HepG2 (cell line): ENCODE data around the gene ZSCAN31. TPM values are rescaled to one million over a fixed set of nuclear protein-coding genes. Genes with fewer than 3 reads are reported as not detected.

Experiments used
- ATM ChIP-seq: fragments of 450-650 bp; IDR thresholded peaks from 2 replicates; pipeline ENCODE4 v1.7.1; 2017; ENCODE audit warnings: mild to moderate bottlenecking, borderline replicate concordance
- CC2D1A ChIP-seq: sonication (generic); formaldehyde crosslinking; IDR thresholded peaks from 2 replicates; pipeline ENCODE4 v1.8.1; 2023; ENCODE audit warnings: mild to moderate bottlenecking, missing genetic modification reagents
- CCAR2 ChIP-seq: fragments of 200-400 bp; formaldehyde crosslinking; optimal IDR thresholded peaks from 2 replicates; pipeline ENCODE3; 2018; ENCODE audit warnings: low read depth, mild to moderate bottlenecking, low read length, moderate library complexity
- GATAD2A ChIP-seq: IDR thresholded peaks from 2 replicates; pipeline ENCODE4 v1.6.1; 2016
- HNRNPL ChIP-seq: fragments of 200-400 bp; formaldehyde crosslinking; IDR thresholded peaks from 2 replicates; pipeline ENCODE4 v1.6.1; 2017; ENCODE audit warnings: mild to moderate bottlenecking, low read depth, low read length
- JARID2 ChIP-seq: sonication (generic); formaldehyde crosslinking; IDR thresholded peaks from 2 replicates; pipeline ENCODE4 v1.8.1; 2023; ENCODE audit warnings: missing genetic modification reagents, inconsistent platforms; ENCODE audit not compliant: insufficient replicate concordance
- MED13 ChIP-seq: sonication (generic); formaldehyde crosslinking; IDR thresholded peaks from 2 replicates; pipeline ENCODE4 v1.5.0; 2020; ENCODE audit warnings: missing genetic modification reagents
- PAX8 ChIP-seq: sonication (generic); formaldehyde crosslinking; IDR thresholded peaks from 2 replicates; pipeline ENCODE4 v1.8.0; 2022; ENCODE audit warnings: mild to moderate bottlenecking, missing genetic modification reagents, borderline replicate concordance
- RORA ChIP-seq: sonication (generic); formaldehyde crosslinking; IDR thresholded peaks from 2 replicates; pipeline ENCODE4 v1.5.0; 2020; ENCODE audit warnings: mild to moderate bottlenecking, missing genetic modification reagents, moderate library complexity
- TSC22D2 ChIP-seq: sonication (generic); formaldehyde crosslinking; IDR thresholded peaks from 2 replicates; pipeline ENCODE4 v1.5.1; 2020; ENCODE audit warnings: missing genetic modification reagents, mild to moderate bottlenecking, borderline replicate concordance
- ZBTB1 ChIP-seq: sonication (generic); formaldehyde crosslinking; IDR thresholded peaks from 2 replicates; pipeline ENCODE4 v1.4.0; 2020; ENCODE audit warnings: missing genetic modification reagents, borderline replicate concordance
- ZKSCAN8 ChIP-seq: IDR thresholded peaks from 2 replicates; pipeline ENCODE4 v1.6.1; 2016; ENCODE audit warnings: borderline replicate concordance, missing genetic modification reagents, missing compliant biosample characterization
- ZNF143 ChIP-seq: sonication (generic); formaldehyde crosslinking; IDR thresholded peaks from 2 replicates; pipeline ENCODE4 v1.4.0; 2020; ENCODE audit warnings: missing genetic modification reagents
- ZNF329 ChIP-seq: sonication (generic); formaldehyde crosslinking; IDR thresholded peaks from 2 replicates; pipeline ENCODE4 v1.9.0; 2021; ENCODE audit warnings: low read depth, mild to moderate bottlenecking, missing genetic modification reagents
- ZNF44 ChIP-seq: sonication (generic); formaldehyde crosslinking; IDR thresholded peaks from 2 replicates; pipeline ENCODE4 v1.5.1; 2020; ENCODE audit warnings: mild to moderate bottlenecking, missing genetic modification reagents
- ZNF660 ChIP-seq: sonication (generic); formaldehyde crosslinking; IDR thresholded peaks from 2 replicates; pipeline ENCODE4 v1.5.1; 2020; ENCODE audit warnings: mild to moderate bottlenecking, low read depth, missing genetic modification reagents, borderline replicate concordance
- ZZZ3 ChIP-seq: sonication (generic); formaldehyde crosslinking; IDR thresholded peaks from 2 replicates; pipeline ENCODE4 v1.4.0; 2020; ENCODE audit warnings: missing genetic modification reagents, mild to moderate bottlenecking, borderline replicate concordance
- polyA plus RNA-seq, 8 experiments: library from polyadenylated mRNA; depleted of rRNA in 3 of 8; stranded (reverse) in 7 of 8; unstranded in 1 of 8; fragments of >200 nt; fragmentation: Illumina TruSeq in 4 of 8; extraction: Trizol in 4 of 8; gene quantifications; 2 replicates each; pipeline versions ENCODE4 v1.2.1 to v1.2.3, GENCODE V29; 2011 to 2016; ENCODE audit warnings: low read depth in 4 of 8, missing spikeins in 1 of 8, mixed read lengths in 1 of 8; ENCODE audit not compliant: insufficient read depth in 1 of 8
- total RNA-seq, 5 experiments: library from RNA; depleted of rRNA; stranded (reverse); fragments of >200 nt; fragmentation: Illumina TruSeq; extraction: Trizol; gene quantifications; 2 replicates each; pipeline ENCODE4 v1.2.3, GENCODE V29; 2016; ENCODE audit warnings: low read depth in 1 of 5
- TF ChIP-seq, protein P1 (sequence below), 2 experiments: sonication (generic) in 1 of 2; formaldehyde crosslinking in 1 of 2; IDR thresholded peaks; 2 replicates each; pipeline versions ENCODE4 v1.6.1 to v1.9.0; 2014 to 2022; ENCODE audit warnings: antibody characterized with exemption in 1 of 2, borderline replicate concordance in 1 of 2, inconsistent platforms in 1 of 2, low read depth in 1 of 2, missing genetic modification reagents in 1 of 2
- TF ChIP-seq, protein P2 (sequence below): sonication (generic); formaldehyde crosslinking; IDR thresholded peaks from 2 replicates; pipeline ENCODE4 v1.8.1; 2023; ENCODE audit warnings: mild to moderate bottlenecking, missing genetic modification reagents
- TF ChIP-seq, protein P3 (sequence below): IDR thresholded peaks from 2 replicates; pipeline ENCODE4 v1.6.1; 2016; ENCODE audit warnings: missing biosample characterization, missing genetic modification reagents, low read depth
- TF ChIP-seq, protein P4 (sequence below): IDR thresholded peaks from 2 replicates; pipeline ENCODE4 v1.6.1; 2016; ENCODE audit warnings: mild to moderate bottlenecking, missing biosample characterization, missing genetic modification reagents

Gene ZSCAN31
- total and polyA plus RNA-seq, 2 of the 13 experiments (the other 11 are each of a cell fraction or from before 2014, with no cell fraction given) = 5.3 to 6.2 TPM

DNA sequence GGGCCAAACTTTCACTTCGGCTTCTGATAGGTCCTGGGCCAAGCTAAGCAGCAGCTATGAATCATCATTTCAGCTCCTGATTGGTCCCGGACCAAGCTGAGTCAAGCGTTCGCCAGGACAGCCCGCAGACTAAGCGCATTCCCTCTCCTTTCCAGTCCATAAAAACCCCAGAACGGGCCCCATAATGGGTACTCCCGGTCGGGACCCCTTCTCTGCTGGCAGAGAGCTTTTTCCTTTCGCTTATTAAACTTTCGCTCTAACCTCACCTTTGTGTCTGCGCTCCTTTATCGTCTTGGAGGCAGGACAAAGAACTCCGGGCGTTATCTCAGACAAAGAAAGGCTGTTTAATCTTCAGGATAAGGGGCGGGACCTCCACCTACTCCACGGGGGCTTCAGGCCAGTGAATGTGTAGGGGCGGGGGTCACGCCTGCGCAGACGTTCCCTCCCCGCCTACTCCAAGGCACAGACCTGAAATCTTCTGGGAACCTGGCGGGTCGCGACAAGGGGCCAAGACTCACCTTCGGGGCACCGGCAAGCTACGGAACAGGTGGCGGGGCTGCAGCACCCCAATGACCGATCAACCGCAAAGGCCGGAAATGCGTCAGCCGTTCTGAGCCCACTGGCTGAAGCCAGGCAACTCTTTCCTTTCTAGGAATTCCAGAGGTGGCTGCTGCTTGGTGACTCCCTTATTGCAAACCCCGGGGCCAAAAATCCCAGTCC is at the start of gene ZSCAN31 (continued):
- TF ChIP-seq, protein P1, sequence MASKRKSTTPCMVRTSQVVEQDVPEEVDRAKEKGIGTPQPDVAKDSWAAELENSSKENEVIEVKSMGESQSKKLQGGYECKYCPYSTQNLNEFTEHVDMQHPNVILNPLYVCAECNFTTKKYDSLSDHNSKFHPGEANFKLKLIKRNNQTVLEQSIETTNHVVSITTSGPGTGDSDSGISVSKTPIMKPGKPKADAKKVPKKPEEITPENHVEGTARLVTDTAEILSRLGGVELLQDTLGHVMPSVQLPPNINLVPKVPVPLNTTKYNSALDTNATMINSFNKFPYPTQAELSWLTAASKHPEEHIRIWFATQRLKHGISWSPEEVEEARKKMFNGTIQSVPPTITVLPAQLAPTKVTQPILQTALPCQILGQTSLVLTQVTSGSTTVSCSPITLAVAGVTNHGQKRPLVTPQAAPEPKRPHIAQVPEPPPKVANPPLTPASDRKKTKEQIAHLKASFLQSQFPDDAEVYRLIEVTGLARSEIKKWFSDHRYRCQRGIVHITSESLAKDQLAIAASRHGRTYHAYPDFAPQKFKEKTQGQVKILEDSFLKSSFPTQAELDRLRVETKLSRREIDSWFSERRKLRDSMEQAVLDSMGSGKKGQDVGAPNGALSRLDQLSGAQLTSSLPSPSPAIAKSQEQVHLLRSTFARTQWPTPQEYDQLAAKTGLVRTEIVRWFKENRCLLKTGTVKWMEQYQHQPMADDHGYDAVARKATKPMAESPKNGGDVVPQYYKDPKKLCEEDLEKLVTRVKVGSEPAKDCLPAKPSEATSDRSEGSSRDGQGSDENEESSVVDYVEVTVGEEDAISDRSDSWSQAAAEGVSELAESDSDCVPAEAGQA (IDR thresholded peaks at IDR 0.05; ENCODE audit: low read depth) = no peak
- TF ChIP-seq, protein P1 (CRISPR knock-in tag; IDR thresholded peaks at IDR 0.05; ENCODE audit: borderline replicate concordance) = peak; percentile 4; the same call in 1 of the 2 replicates
- TF ChIP-seq RORA (CRISPR knock-in tag) (0 out of 2 replicates have a peak, but pooled peaks have one; percentile 49), MED13 (CRISPR knock-in tag) (peak; percentile 79), ZZZ3 (peak; percentile 23; the same call in 1 of the 2 replicates), ZNF143 (no peak; the same call in 1 of the 2 replicates), CC2D1A (CRISPR knock-in tag) (no peak), CCAR2 (no peak), ZNF329 (CRISPR knock-in tag) (0 out of 2 replicates have a peak, but pooled peaks have one; percentile 53), ZKSCAN8 (CRISPR knock-in tag) (peak; percentile 71; the same call in 1 of the 2 replicates), TSC22D2 (CRISPR knock-in tag) (peak; percentile 62; the same call in 1 of the 2 replicates), PAX8 (CRISPR knock-in tag) (no peak), ZNF44 (CRISPR knock-in tag) (no peak; the same call in 1 of the 2 replicates), ZBTB1 (CRISPR knock-in tag) (no peak), GATAD2A (CRISPR knock-in tag) (peak; percentile 71; the same call in 1 of the 2 replicates), JARID2 (CRISPR knock-in tag) (no peak), ZNF660 (CRISPR knock-in tag) (no peak), ATM (no peak), HNRNPL (no peak)
- TF ChIP-seq, protein P2, sequence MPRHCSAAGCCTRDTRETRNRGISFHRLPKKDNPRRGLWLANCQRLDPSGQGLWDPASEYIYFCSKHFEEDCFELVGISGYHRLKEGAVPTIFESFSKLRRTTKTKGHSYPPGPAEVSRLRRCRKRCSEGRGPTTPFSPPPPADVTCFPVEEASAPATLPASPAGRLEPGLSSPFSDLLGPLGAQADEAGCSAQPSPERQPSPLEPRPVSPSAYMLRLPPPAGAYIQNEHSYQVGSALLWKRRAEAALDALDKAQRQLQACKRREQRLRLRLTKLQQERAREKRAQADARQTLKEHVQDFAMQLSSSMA (CRISPR knock-in tag) = no peak
- TF ChIP-seq, protein P3, sequence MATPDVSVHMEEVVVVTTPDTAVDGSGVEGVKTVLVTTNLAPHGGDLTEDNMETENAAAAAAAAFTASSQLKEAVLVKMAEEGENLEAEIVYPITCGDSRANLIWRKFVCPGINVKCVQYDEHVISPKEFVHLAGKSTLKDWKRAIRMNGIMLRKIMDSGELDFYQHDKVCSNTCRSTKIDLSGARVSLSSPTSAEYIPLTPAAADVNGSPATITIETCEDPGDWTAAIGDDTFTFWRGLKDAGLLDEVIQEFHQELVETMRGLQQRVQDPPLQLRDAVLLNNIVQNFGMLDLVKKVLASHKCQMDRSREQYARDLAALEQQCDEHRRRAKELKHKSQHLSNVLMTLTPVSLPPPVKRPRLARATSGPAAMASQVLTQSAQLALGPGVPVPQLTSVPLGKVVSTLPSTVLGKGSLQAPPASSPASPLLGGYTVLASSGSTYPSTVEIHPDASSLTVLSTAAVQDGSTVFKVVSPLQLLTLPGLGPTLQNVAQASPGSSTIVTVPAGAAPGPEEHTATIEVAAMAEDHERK (CRISPR knock-in tag) = no peak
- TF ChIP-seq, protein P4, sequence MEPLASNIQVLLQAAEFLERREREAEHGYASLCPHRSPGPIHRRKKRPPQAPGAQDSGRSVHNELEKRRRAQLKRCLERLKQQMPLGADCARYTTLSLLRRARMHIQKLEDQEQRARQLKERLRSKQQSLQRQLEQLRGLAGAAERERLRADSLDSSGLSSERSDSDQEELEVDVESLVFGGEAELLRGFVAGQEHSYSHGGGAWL (CRISPR knock-in tag) = peak; percentile 69; the same call in 1 of the 2 replicates
